NCI-H524 (cell line): ENCODE measurements around the gene TMEM220.

Source experiments
- DNase-seq, 2 experiments: peaks; one replicate each; lab custom pipeline; 2025; lab: John Stamatoyannopoulos, UW

Gene TMEM220

GRCh38 chr17:10664571-10664970 lies 65.3 kb downstream of the TMEM220 start:
- DNase-seq = no peak
